ENCODE measurements around the gene PXDN. TPM values are rescaled to one million over a fixed set of nuclear protein-coding genes. Genes with fewer than 3 reads are reported as not detected.

The PXDN gene
- total RNA-seq, 1 donor from 2014 or later = 459 TPM

DNA sequence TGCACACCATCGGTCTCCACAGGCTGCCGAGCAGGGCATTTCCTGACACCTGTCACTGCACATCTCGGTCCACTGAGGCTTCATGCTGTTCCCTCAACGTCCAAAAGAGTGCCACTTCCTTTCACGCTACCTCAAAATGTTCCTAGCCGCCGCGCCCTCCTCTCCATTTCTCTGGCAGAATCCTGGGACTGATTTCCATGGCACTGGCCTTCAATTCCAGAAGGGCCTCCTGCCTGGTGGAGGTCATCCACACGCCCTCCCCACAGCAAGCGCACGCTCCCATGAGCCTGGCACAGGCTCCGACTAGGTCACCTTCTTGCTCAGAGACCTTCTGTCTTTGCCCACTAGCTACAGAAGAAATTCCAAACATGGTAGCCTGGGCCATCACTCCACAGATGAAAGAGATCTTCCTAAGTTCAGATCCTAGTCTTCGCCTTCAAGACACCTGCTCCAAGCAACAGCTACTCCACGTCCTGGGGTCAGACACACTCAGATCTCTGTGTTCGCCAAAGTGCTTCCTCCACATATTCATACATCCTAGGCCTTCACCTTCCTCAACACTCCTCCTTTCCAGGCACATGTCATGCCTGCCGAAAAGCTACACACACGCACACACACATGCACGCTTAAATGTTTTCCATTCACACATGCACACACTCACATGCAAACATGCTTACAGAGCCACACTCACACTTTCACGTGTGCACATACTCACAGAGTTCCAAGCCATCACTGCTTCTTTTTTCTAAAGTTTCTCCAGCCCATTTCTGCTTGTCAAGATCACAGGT, 94.0 kb downstream of the PXDN start:
- H3K4me1 Mint-ChIP-seq (ENCODE audit: unreplicated experiment) = peaks cover 3% of the 10 kb centered on the region
- no peak for DNase-seq (ENCODE audit: extremely low spot score, unreplicated experiment)
- H3K27ac Mint-ChIP-seq (ENCODE audit: unreplicated experiment) = no peak overlapping the region
- no peaks in the 10 kb centered on the region for H3K27me3 Mint-ChIP-seq (ENCODE audit: unreplicated experiment)
- H3K36me3 Mint-ChIP-seq (ENCODE audit: unreplicated experiment) = peaks cover 61% of the 10 kb centered on the region
- TF ChIP-seq, protein P1, sequence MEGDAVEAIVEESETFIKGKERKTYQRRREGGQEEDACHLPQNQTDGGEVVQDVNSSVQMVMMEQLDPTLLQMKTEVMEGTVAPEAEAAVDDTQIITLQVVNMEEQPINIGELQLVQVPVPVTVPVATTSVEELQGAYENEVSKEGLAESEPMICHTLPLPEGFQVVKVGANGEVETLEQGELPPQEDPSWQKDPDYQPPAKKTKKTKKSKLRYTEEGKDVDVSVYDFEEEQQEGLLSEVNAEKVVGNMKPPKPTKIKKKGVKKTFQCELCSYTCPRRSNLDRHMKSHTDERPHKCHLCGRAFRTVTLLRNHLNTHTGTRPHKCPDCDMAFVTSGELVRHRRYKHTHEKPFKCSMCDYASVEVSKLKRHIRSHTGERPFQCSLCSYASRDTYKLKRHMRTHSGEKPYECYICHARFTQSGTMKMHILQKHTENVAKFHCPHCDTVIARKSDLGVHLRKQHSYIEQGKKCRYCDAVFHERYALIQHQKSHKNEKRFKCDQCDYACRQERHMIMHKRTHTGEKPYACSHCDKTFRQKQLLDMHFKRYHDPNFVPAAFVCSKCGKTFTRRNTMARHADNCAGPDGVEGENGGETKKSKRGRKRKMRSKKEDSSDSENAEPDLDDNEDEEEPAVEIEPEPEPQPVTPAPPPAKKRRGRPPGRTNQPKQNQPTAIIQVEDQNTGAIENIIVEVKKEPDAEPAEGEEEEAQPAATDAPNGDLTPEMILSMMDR (IDR thresholded peaks at IDR 0.05) = no peak
- no peaks in the 10 kb centered on the region for H3K9me3 Mint-ChIP-seq (ENCODE audit: unreplicated experiment)
- H3K4me3 Mint-ChIP-seq (ENCODE audit: unreplicated experiment) = no peak overlapping the region

DNA sequence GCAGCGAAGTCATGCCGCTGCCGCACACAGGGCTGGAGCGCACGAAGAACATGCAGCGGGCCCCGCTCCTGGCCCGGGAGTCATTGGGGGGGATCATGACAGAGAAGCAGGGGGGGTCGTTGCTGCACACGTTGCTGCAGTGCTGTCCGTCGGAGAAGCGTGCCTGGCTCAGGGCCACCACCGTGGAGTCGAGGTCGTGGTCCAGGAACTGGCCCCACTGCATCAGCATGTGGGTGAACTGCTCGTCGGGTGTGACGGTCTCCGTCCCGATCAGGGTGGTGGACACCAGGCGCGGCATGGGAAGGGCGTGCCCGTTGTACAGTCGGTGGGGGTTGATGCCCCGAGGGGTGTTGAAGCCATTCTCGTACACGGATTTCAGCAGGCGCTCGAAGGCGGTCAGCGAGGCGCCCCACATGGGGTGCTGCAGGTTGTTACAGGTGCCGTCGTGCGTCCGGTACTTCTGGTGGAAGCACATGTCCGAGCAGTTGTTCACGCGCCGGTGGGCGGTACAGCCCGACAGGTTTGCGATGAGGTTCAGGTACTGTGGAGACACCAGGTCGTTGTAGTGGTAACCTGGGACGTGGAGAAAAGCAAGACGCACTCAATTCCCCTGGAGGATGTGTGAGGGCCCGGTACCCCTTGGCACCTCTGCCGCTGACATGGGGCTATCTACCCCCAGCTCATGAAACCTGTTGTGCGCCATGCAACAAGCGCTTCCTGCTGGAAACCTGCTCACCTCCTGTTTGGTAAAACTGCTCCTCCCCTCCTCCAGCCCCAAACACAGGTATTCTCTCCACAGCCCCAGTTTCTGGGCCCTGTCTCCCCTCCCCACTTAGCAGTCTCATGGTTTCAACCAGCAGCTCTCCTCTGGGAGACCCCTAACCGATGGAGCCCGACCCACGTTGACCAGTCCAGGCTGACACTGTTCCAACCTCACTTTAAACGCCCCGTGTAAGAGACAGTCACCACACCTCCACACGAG, 94.9 kb downstream of the PXDN start:
- H3K4me3 Mint-ChIP-seq (ENCODE audit: unreplicated experiment) = no peak overlapping the region
- H3K36me3 Mint-ChIP-seq (ENCODE audit: unreplicated experiment) = peaks cover 63% of the 10 kb centered on the region
- TF ChIP-seq, protein P1 (IDR thresholded peaks at IDR 0.05) = no peak
- no peak for DNase-seq (ENCODE audit: extremely low spot score, unreplicated experiment)
- H3K4me1 Mint-ChIP-seq (ENCODE audit: unreplicated experiment) = peaks cover 3% of the 10 kb centered on the region
- no peaks in the 10 kb centered on the region for H3K9me3 Mint-ChIP-seq (ENCODE audit: unreplicated experiment)
- H3K27ac Mint-ChIP-seq (ENCODE audit: unreplicated experiment) = no peak overlapping the region
- no peaks in the 10 kb centered on the region for H3K27me3 Mint-ChIP-seq (ENCODE audit: unreplicated experiment)

DNA sequence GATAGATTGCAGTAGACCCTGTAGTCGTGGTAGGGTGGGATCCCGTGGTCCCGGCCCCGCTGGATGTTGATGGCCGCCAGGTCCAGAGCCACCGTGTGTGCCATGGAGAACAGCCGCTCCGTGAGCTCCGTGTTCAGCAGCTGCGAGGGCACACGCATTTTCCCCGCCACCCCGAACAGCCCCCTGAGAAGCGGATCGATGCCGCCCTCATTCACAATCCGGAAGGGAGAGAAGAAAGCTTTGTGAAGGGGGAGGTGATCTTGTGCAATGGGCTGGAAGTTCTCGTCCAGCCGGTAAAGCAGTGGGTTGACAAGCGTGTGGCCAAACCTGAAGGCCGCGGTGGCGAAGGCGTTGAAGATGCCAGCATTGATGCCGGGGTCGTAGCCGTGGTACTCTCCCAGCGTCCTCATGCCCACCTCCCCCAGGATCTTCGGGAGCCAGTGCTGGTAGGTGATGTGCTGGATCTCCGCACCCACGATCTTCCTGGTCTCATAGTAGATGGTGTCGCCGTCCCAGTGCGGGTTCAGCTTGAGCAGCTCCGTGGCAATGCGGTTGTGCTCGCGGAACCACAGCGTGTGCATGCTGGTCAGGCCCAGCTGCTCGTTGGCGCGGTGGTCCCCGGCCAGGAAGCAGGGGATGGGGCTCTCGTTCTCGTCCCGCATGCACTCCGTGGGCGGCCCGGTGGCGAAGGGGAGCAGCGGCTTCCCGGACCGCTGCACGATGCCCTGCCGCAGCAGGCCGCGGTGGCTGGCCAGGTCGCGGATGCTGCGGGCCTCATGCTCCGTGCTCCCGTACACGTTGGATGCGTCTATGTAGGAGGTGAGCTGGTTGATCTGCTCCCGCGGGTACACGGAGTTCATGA, 95.8 kb downstream of the PXDN start:
- Mint-ChIP-seq H3K4me1 (ENCODE audit: unreplicated experiment) (peaks cover 3% of the 10 kb centered on the region), H3K4me3 (ENCODE audit: unreplicated experiment) (no peak overlapping the region), H3K9me3 (ENCODE audit: unreplicated experiment) (no peaks in the 10 kb centered on the region), H3K27me3 (ENCODE audit: unreplicated experiment) (no peaks in the 10 kb centered on the region), H3K36me3 (ENCODE audit: unreplicated experiment) (peaks cover 66% of the 10 kb centered on the region), H3K27ac (ENCODE audit: unreplicated experiment) (no peak overlapping the region)
- TF ChIP-seq, protein P1 (IDR thresholded peaks at IDR 0.05) = no peak
- DNase-seq (ENCODE audit: extremely low spot score, unreplicated experiment) = no peak

DNA sequence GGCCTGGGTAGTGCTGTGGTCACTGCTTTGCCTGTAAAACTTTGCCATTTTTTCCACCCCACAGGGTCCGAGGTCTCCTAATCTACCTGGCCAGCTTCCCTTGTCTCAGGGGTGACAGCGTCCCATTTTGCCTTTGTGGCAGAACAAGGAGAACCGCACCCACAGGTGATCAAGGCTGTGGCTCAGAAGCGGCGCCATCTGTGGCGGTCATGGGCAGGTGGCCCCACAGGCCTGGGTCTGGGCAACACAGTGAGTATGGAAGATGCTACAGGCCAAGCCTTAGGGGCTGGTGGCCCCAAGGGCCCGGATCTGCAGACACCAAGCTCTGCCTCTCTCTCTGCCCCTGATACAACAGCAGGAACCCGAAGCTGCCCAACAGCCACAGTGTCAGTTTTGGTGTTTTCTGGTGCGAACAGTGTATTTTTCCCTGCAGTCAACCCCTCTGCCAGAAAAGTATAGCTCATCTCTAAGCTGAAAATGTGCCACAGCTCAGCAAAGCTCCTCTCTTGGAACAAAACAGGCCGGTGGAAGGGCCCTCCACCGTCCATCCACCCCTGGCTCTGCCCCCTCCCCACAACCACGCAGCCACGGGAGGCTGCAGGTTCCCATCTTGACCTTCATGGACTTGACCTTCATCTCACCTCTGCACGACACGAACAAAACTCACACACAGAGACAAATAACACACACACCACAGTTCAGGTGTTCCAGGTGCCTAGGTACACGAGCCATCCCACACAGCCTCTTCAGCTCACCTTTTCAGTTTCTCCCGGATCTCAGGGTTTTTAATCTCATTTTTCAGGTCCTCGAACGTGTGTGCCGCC, 96.7 kb downstream of the PXDN start:
- Mint-ChIP-seq H3K4me3 (ENCODE audit: unreplicated experiment) (no peak overlapping the region), H3K4me1 (ENCODE audit: unreplicated experiment) (peaks cover 5% of the 10 kb centered on the region), H3K27me3 (ENCODE audit: unreplicated experiment) (no peaks in the 10 kb centered on the region), H3K9me3 (ENCODE audit: unreplicated experiment) (no peaks in the 10 kb centered on the region), H3K36me3 (ENCODE audit: unreplicated experiment) (peaks cover 73% of the 10 kb centered on the region), H3K27ac (ENCODE audit: unreplicated experiment) (no peak overlapping the region)
- DNase-seq (ENCODE audit: extremely low spot score, unreplicated experiment) = no peak
- TF ChIP-seq, protein P1 (IDR thresholded peaks at IDR 0.05) = no peak

All from osteocyte (in vitro differentiated cells).